ENCODE data around the gene RMI1.

- TF ChIP-seq CTCF (IDR thresholded peaks at IDR 0.05) (no peak), POLR2A (IDR thresholded peaks at IDR 0.05) (no peak)
Measured at GRCh38 chr9:84001621-84002020, 21.0 kb downstream of the RMI1 start.
